Stimulated activated CD8-positive, alpha-beta memory T cell treated with anti-CD3 and anti-CD28 coated beads, Interleukin-4, amount 100 ng/mL, for 4 hours (primary cell): ENCODE measurements around the gene DHX58.

ENCODE experiments used
- DNase-seq, 2 donors: peaks; one replicate each; pipeline ENCODE4 v3.0.0-alpha.2; 2020; ENCODE audit warnings: low read depth in 2 of 2, low spot score in 1 of 2

The DHX58 gene

GRCh38 chr17:42056635-42057034, 55.9 kb downstream of the DHX58 start:
- DNase-seq: no peak

GRCh38 chr17:42055496-42055895, 57.0 kb downstream of the DHX58 start:
- no peak for DNase-seq

- no peak for DNase-seq
These were observed 57.5 kb downstream of the DHX58 start for GRCh38 chr17:42055027-42055426.

GRCh38 chr17:42053731-42054500, 58.6 kb downstream of the DHX58 start:
- no peak for DNase-seq

- no peak for DNase-seq
These were observed 60.1 kb downstream of the DHX58 start for GRCh38 chr17:42052346-42052877.

- no peak for DNase-seq
These were observed 60.9 kb downstream of the DHX58 start for GRCh38 chr17:42051645-42052044.
